Naive thymus-derived CD4-positive, alpha-beta T cell (primary cell): ENCODE data around the gene FAM83E. TPM values are rescaled to one million over a fixed set of nuclear protein-coding genes. Genes with fewer than 3 reads are reported as not detected.

Source experiments
- ATAC-seq: fragments of 150-1000 bp; cut with Tn5 transposase; 2 replicates; pipeline ENCODE4 v1.10.0; 2021; ENCODE audit warnings: mild to moderate bottlenecking, moderate library complexity
- CTCF ChIA-PET: fragments of 350-600 bp; sonication (Branson Sonifier 250); formaldehyde crosslinking; loops from one replicate; lab custom pipeline; 2021; ENCODE audit warnings: antibody characterized with exemption; lab: Charles Lee
- POLR2A ChIA-PET: fragments of 350-600 bp; sonication (Branson Sonifier 250); formaldehyde crosslinking; loops from one replicate; lab custom pipeline; 2021; ENCODE audit warnings: antibody characterized with exemption, inconsistent platforms; lab: Charles Lee
- DNase-seq, 9 donors: peaks; one replicate each; pipeline versions ENCODE4 v3.0.0 to v3.0.0-alpha.2; 2020 to 2022; ENCODE audit warnings: mixed read lengths in 1 of 9
- H3K27ac ChIP-seq: one replicate; pipeline ENCODE4 v1.7.0; 2013; ENCODE audit warnings: mild to moderate bottlenecking, low read depth, low read length, moderate library complexity
- H3K27me3 ChIP-seq, 2 donors: one replicate each; pipeline ENCODE4 v1.7.0; 2013; ENCODE audit warnings: low read length in 2 of 2, mild to moderate bottlenecking in 2 of 2, moderate library complexity in 2 of 2; ENCODE audit not compliant: control insufficient read depth in 2 of 2, insufficient read depth in 2 of 2
- H3K36me3 ChIP-seq, 3 experiments: 1 replicate in 2 of 3; 2 replicates in 1 of 3; pipeline ENCODE4 v1.7.0; 2013; ENCODE audit warnings: low read length in 3 of 3, mild to moderate bottlenecking in 3 of 3, moderate library complexity in 1 of 3; ENCODE audit not compliant: insufficient read depth in 3 of 3, control insufficient read depth in 2 of 3
- H3K4me1 ChIP-seq, 2 donors: one replicate each; pipeline ENCODE4 v1.7.0; 2013; ENCODE audit warnings: low read length in 2 of 2, mild to moderate bottlenecking in 2 of 2, moderate library complexity in 1 of 2; ENCODE audit not compliant: control insufficient read depth in 2 of 2, insufficient read depth in 2 of 2
- H3K4me3 ChIP-seq: 2 replicates; pipeline ENCODE4 v1.7.0; 2013; ENCODE audit warnings: mild to moderate bottlenecking, low read length
- H3K9me3 ChIP-seq, 3 experiments: 1 replicate in 2 of 3; 2 replicates in 1 of 3; pipeline ENCODE4 v1.7.0; 2013; ENCODE audit warnings: low read length in 3 of 3; ENCODE audit not compliant: control insufficient read depth in 2 of 3
- H3K27ac Mint-ChIP-seq, 9 donors: one replicate each; pipeline ENCODE4 v1.8.0; 2020 to 2022; ENCODE audit warnings: mixed read lengths in 9 of 9, mild to moderate bottlenecking in 8 of 9, moderate library complexity in 5 of 9, inconsistent platforms in 2 of 9
- H3K27me3 Mint-ChIP-seq, 5 donors: one replicate each; pipeline ENCODE4 v1.8.0; 2021 to 2022; ENCODE audit warnings: mixed read lengths in 5 of 5, mild to moderate bottlenecking in 1 of 5
- H3K36me3 Mint-ChIP-seq, 5 donors: one replicate each; pipeline ENCODE4 v1.8.0; 2020 to 2022; ENCODE audit warnings: mixed read lengths in 5 of 5, mild to moderate bottlenecking in 3 of 5, inconsistent platforms in 1 of 5
- H3K4me1 Mint-ChIP-seq, 7 donors: one replicate each; pipeline ENCODE4 v1.8.0; 2020 to 2022; ENCODE audit warnings: mixed read lengths in 7 of 7, mild to moderate bottlenecking in 3 of 7, inconsistent platforms in 1 of 7
- H3K4me3 Mint-ChIP-seq, 10 donors: one replicate each; pipeline ENCODE4 v1.8.0; 2020 to 2022; ENCODE audit warnings: mild to moderate bottlenecking in 10 of 10, mixed read lengths in 10 of 10, moderate library complexity in 6 of 10, inconsistent platforms in 2 of 10
- H3K9me3 Mint-ChIP-seq, 11 donors: one replicate each; pipeline ENCODE4 v1.8.0; 2020 to 2022; ENCODE audit warnings: mixed read lengths in 11 of 11, mild to moderate bottlenecking in 4 of 11, inconsistent platforms in 1 of 11, moderate library complexity in 1 of 11
- intact Hi-C, 2 donors: fragments of 100-400 bp; cut with micrococcal nuclease; formaldehyde crosslinking; loops; one replicate each; pipeline ENCODE4 v1.15.1; 2023
- polyA plus RNA-seq, 2 donors: library from polyadenylated mRNA; unstranded; fragments of 300-500 nt; fragmentation: Illumina TruSeq; gene quantifications; one replicate each; pipeline ENCODE4 v1.2.3, GENCODE V29; 2021
- total RNA-seq, 6 experiments: library from RNA in 5 of 6; stranded (reverse) in 5 of 6; gene quantifications; 1 replicate in 5 of 6; 2 replicates in 1 of 6; pipeline ENCODE4 v1.2.3 and lab custom pipeline; 2021 to 2026

FAM83E gene
- total and polyA plus RNA-seq, 7 experiments from 2014 or later = 0.66 to 3.7 (median 2.4) TPM; not detected in 2

- DNase-seq = peak; percentile 89 to 97 (median 95)
- Histone ChIP-seq H3K36me3 (peaks cover 0 to 36% (median 16%) of the 10 kb centered on the region in 3 experiments), H3K9me3 (no peaks in the 10 kb centered on the region), H3K4me3 (peak within 1 kb of the TSS; percentile 96), H3K4me1 (peaks cover 26 to 45% of the 10 kb centered on the region in 2 donors), H3K27me3 (no peaks in the 10 kb centered on the region), H3K27ac (peak within 1 kb of the TSS; percentile 95)
- Mint-ChIP-seq H3K4me1 (peaks cover 40 to 64% (median 54%) of the 10 kb centered on the region in 7 donors), H3K9me3 (peaks cover 0 to 3% (median 0%) of the 10 kb centered on the region in 11 donors), H3K4me3 (peak within 1 kb of the TSS; percentile 88 to 99 (median 96)), H3K36me3 (peaks cover 0 to 31% (median 14%) of the 10 kb centered on the region in 5 donors), H3K27ac (peak within 1 kb of the TSS; percentile 96 to 99 (median 98)), H3K27me3 (no peaks in the 10 kb centered on the region)
- ATAC-seq = peak; percentile 89
- ChIA-PET POLR2A (interaction anchor here (0.5 to 5.2 kb wide), 26 partner anchors 8 to 1258 kb away, joined by 3 to 73 read pairs (median 4); partner anchors contain the start of genes AKT1S1, CA11, DBP and KPTN), CTCF (interaction anchor here (0.6 to 1.9 kb wide), 7 partner anchors 9 to 832 kb away, joined by 3 to 9 read pairs (median 4); partner anchors contain the start of gene FUT2)
- intact Hi-C loops = loop anchor here (1.0 to 10.0 kb wide), 14 partner anchors 18 to 1026 kb away; partner anchors contain the start of genes CYTH2 (in 2 of the 2), DBP (in 2 of the 2), GRWD1 (in 2 of the 2) and CA11 (in 1 of the 2)
These were observed 4.2 kb upstream of the FAM83E start, which contains the start of the genes RPL18 and SPHK2 for GRCh38 chr19:48618916-48619691. Gene RPL18, minus strand, starts transcription at chr19:48619178. Its CDS starts 35 bp downstream, at chr19:48619143. Gene SPHK2, plus strand, starts transcription at chr19:48619506. Its CDS starts 1,009 bp downstream, at chr19:48620515.

- Histone ChIP-seq H3K4me3 (peak overlapping the region; percentile 96), H3K9me3 (no peaks in the 10 kb centered on the region), H3K27me3 (no peaks in the 10 kb centered on the region), H3K27ac (peak overlapping the region; percentile 95), H3K4me1 (peaks cover 20 to 39% of the 10 kb centered on the region in 2 donors), H3K36me3 (peaks cover 0 to 36% (median 16%) of the 10 kb centered on the region in 3 experiments)
- POLR2A ChIA-PET = interaction anchor here (0.5 to 5.2 kb wide), 20 partner anchors 9 to 1259 kb away, joined by 3 to 73 read pairs (median 4); partner anchors contain the start of genes AKT1S1, CA11, DBP and KPTN
- Mint-ChIP-seq H3K27me3 (no peaks in the 10 kb centered on the region), H3K27ac (peak overlapping the region; percentile 96 to 99 (median 98)), H3K9me3 (peaks cover 0 to 3% (median 0%) of the 10 kb centered on the region in 11 donors), H3K4me3 (peak overlapping the region; percentile 88 to 99 (median 96)), H3K4me1 (peaks cover 34 to 57% (median 47%) of the 10 kb centered on the region in 7 donors), H3K36me3 (peaks cover 0 to 28% (median 14%) of the 10 kb centered on the region in 5 donors)
- CTCF ChIA-PET = interaction anchor here (0.6 to 1.9 kb wide), 6 partner anchors 9 to 218 kb away, joined by 3 to 9 read pairs (median 4); partner anchors contain the start of gene FUT2
- ATAC-seq = no peak
- intact Hi-C loops = loop anchor here (2.0 to 10.0 kb wide), 5 partner anchors 30 to 1026 kb away; partner anchors contain the start of genes RRAS (in 1 of the 2), SCAF1 (in 1 of the 2) and SYNGR4 (in 1 of the 2)
- DNase-seq = no peak
These were observed 3.5 kb upstream of the FAM83E start for GRCh38 chr19:48618278-48618915.

DNA sequence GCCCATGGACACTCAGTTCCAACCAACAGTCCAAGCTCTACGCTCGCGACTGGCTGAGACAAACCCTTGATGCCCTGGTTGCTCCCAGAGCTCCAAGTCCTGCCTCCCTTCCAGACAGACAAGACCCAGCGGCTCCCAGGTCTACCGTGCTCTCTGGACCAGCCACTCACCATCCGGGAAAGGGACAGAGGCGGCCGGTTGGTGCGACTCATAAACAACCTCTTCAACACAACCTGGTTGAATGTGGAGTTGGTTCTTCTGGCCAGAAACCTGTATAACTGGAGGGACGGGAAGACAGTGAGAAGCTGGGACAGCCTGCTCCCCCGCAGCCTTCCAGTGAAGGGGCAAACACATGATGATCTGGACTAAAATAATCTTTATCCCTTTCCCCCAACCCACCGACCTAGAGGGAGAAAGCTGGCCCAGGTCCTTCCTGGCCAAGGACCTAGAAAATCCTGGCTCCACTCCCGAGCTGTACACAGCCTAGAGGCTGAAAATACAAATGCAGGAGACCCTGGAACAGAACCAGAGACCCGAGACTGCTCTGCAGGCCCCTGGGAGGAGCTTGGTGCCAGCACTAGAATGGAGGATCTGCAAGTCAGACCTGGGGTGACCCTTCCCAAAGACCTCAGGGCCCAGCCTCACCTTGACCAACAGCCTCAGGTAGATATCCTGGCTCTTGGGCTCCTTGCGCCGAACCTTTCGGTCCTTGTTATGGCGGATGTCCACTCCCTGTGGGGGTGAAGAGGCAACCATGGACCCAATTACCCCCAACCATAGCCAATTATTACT lies 2.5 kb upstream of the FAM83E start:
- H3K27ac Mint-ChIP-seq = peak overlapping the region in 8 of 9 donors; percentile 96 to 99 (median 98)
- peaks cover 0 to 2% (median 0%) of the 10 kb centered on the region in 11 donors for H3K9me3 Mint-ChIP-seq
- DNase-seq (no peak), ATAC-seq (no peak)
- H3K36me3 Mint-ChIP-seq = peaks cover 0 to 24% (median 11%) of the 10 kb centered on the region in 5 donors
- ChIA-PET POLR2A (interaction anchor here (0.8 to 5.2 kb wide), 8 partner anchors 8 to 203 kb away, joined by 3 to 73 read pairs (median 4); partner anchors contain the start of gene DBP), CTCF (interaction anchor here (1.4 to 1.9 kb wide), 3 partner anchors 10 to 33 kb away, joined by 3 to 9 read pairs (median 5); no protein-coding TSS in a partner anchor)
- H3K4me3 Mint-ChIP-seq = peak overlapping the region; percentile 88 to 99 (median 96)
- Histone ChIP-seq H3K27ac (peak overlapping the region; percentile 95), H3K4me3 (peak overlapping the region; percentile 96), H3K27me3 (no peaks in the 10 kb centered on the region), H3K9me3 (no peaks in the 10 kb centered on the region), H3K36me3 (peaks cover 0 to 36% (median 16%) of the 10 kb centered on the region in 3 experiments), H3K4me1 (peaks cover 17 to 36% of the 10 kb centered on the region in 2 donors)
- H3K4me1 Mint-ChIP-seq = peaks cover 29 to 50% (median 40%) of the 10 kb centered on the region in 7 donors
- intact Hi-C loops = loop anchor here in 1 of 2 donors (10.0 kb wide), 1 partner anchor 1027 kb away; the partner anchor contains the start of genes RRAS and SCAF1
- H3K27me3 Mint-ChIP-seq = no peaks in the 10 kb centered on the region

GRCh38 chr19:48616491-48617056 lies 1.7 kb upstream of the FAM83E start:
- H3K4me1 ChIP-seq = peaks cover 17 to 36% of the 10 kb centered on the region in 2 donors
- peak in 1 of 9 donors; percentile 8 for DNase-seq
- peak overlapping the region in 6 of 9 donors; percentile 26 to 99 (median 80) for H3K27ac Mint-ChIP-seq
- CTCF ChIA-PET = interaction anchor here (0.6 to 1.6 kb wide), 2 partner anchors 9 to 204 kb away, joined by 3 to 5 read pairs; no protein-coding TSS in a partner anchor
- peaks cover 0 to 21% (median 9%) of the 10 kb centered on the region in 5 donors for H3K36me3 Mint-ChIP-seq
- H3K9me3 Mint-ChIP-seq = peaks cover 0 to 2% (median 0%) of the 10 kb centered on the region in 11 donors
- H3K4me1 Mint-ChIP-seq = peaks cover 27 to 45% (median 36%) of the 10 kb centered on the region in 7 donors
- H3K9me3 ChIP-seq = no peaks in the 10 kb centered on the region
- intact Hi-C loops = loop anchor here in 1 of 2 donors (10.0 kb wide), 1 partner anchor 1028 kb away; the partner anchor contains the start of genes RRAS and SCAF1
- H3K27ac ChIP-seq = peak overlapping the region; percentile 95
- H3K27me3 Mint-ChIP-seq = no peaks in the 10 kb centered on the region
- peak overlapping the region; percentile 35 to 99 (median 92) for H3K4me3 Mint-ChIP-seq
- no peaks in the 10 kb centered on the region for H3K27me3 ChIP-seq
- POLR2A ChIA-PET = interaction anchor here (0.6 to 4.7 kb wide), 5 partner anchors 8 to 1694 kb away, joined by 4 to 73 read pairs (median 5); no protein-coding TSS in a partner anchor
- ATAC-seq = no peak
- peaks cover 0 to 36% (median 16%) of the 10 kb centered on the region in 3 experiments for H3K36me3 ChIP-seq
- H3K4me3 ChIP-seq = no peak overlapping the region

- DNase-seq (peak in 1 of 9 donors; percentile 5), ATAC-seq (no peak)
- Mint-ChIP-seq H3K36me3 (peaks cover 0 to 19% (median 9%) of the 10 kb centered on the region in 5 donors), H3K27me3 (no peaks in the 10 kb centered on the region), H3K4me1 (peaks cover 27 to 42% (median 36%) of the 10 kb centered on the region in 7 donors), H3K9me3 (peaks cover 0 to 2% (median 0%) of the 10 kb centered on the region in 11 donors), H3K27ac (peak overlapping the region in 4 of 9 donors; percentile 28 to 69 (median 60)), H3K4me3 (peak overlapping the region in 9 of 10 donors; percentile 33 to 99 (median 57))
- Histone ChIP-seq H3K4me1 (peaks cover 17 to 36% of the 10 kb centered on the region in 2 donors), H3K27me3 (no peaks in the 10 kb centered on the region), H3K9me3 (no peaks in the 10 kb centered on the region), H3K4me3 (no peak overlapping the region), H3K36me3 (peaks cover 0 to 36% (median 16%) of the 10 kb centered on the region in 3 experiments), H3K27ac (no peak overlapping the region)
- intact Hi-C loops = loop anchor here in 1 of 2 donors (10.0 kb wide), 1 partner anchor 1029 kb away; the partner anchor contains the start of genes RRAS and SCAF1
- ChIA-PET POLR2A (interaction anchor here (0.6 to 4.7 kb wide), 2 partner anchors 15 to 1694 kb away, joined by 5 to 73 read pairs; no protein-coding TSS in a partner anchor), CTCF (interaction anchor here (0.6 to 1.6 kb wide), 2 partner anchors 8 to 204 kb away, joined by 3 to 5 read pairs; no protein-coding TSS in a partner anchor)
These were observed 1.2 kb upstream of the FAM83E start for GRCh38 chr19:48616041-48616436.
